T47D (cell line): ENCODE measurements around the gene LAD1.

ENCODE experiments used
- DNase-seq, 2 experiments: peaks; one replicate each; pipeline versions ENCODE4 v3.0.0 to v3.0.0-alpha.2; 2011 to 2012; ENCODE audit warnings: low read depth in 1 of 2, low spot score in 1 of 2
- JUND ChIP-seq: IDR thresholded peaks from 2 replicates; pipeline ENCODE4 v1.6.1; 2012; ENCODE audit warnings: low read depth
- in situ Hi-C: cut with HindIII; loops from 2 replicates; pipeline ENCODE4 v1.10.0; 2016; ENCODE audit warnings: low sequenced_read_pairs, low pct_unique_long_range_greater_than_20kb

Gene LAD1

DNA sequence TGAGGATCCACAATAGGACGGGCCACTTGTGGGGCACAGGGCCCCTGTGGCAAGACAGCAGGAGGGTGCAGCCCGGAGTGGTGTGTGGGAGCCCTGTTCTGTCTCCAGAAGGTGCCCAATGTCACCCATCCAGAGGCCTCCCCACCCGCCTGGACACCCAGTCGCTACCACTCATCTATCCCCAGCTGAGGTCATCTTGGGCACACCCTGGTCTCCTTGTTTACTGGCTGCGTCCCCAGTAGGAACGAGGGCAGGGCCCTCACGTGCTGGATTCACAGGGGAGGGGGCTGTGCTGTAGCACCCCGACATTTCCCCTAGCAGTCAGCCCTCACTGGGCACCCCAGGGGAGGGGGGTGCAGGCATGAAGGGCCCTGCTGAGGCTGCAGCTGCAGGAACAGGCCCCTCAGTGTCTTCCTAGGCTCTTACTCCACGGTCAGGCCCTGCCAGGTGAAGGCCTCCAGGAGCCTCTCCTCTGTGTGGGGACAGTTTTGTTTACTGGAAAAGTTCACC, 19.3 kb downstream of the LAD1 start:
- in situ Hi-C loops = no loop called here
- no peak for DNase-seq
- TF ChIP-seq JUND = no peak

DNA sequence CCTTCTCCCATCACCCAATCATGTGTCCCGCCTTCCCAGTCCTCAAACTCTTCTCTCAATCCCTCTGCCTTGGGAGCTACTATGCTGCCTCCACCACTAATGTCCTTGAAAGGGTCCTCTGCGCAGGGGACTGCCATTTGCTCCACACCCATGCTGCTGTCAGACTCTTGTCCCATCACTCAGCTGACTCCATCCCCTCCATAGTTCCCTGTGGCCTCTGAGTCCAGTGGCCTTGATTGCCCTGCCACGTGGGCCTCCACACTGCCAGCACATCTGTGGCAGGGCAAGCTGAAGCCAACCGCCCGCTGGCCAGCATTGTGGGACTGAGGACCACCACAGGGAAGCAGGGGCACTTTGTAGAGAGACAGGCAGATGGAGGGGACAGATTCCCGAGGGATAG, 20.3 kb downstream of the LAD1 start:
- in situ Hi-C loops = no loop called here
- no peak for DNase-seq
- TF ChIP-seq JUND = no peak

GRCh38 chr1:201377611-201378092, 21.5 kb downstream of the LAD1 start, which contains the start of gene TNNT2:
TNNT2 (minus strand) TSS chr1:201377680; CDS start chr1:201373254, 4,426 bp downstream.
- in situ Hi-C loops = no loop called here
- DNase-seq = no peak
- no peak for TF ChIP-seq JUND

DNA sequence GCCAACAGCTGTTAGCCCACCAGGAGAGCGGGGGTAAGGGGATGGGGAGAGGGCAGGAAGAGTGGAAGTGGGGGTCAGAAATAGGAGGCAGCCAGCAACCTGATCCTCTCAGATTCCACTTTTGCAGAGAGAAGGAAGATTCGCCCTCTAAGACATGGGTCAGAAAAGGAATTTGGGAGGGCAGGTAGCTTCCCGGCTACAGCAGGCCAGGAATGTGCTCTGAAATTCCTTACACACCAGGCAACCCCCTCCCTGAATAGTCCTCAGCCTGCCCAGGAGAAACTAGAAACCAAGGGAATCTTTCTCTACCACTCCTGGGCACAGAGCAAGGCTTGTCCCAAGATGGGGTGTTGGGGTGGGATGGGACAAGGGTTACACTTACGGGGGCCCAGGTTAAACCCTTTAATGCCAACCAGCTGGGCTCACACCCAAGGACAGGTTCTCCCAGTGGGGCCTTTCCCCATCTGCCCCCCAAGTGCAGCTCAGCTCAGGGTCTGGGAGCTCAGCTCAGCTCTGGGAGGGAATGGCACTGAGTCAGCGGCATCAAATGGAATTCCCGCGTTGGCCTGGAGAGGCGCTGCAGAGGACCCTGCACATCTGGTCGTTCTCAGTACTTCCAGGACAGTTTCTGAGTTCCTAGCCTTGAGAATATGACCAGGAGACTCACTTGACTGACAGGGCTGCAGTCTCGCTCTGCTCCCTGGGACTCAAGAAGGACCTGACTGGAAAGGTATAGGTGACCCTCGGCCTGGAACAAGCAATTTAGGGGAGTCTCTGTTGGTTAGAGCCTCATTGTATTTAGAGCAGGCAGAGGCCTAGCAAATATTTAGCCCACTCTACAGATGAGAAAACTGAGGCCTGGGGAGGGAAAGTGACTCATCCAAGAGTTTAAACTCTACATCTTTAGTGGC, 22.4 kb downstream of the LAD1 start:
- peak; percentile 63 to 73 for DNase-seq
- in situ Hi-C loops = no loop called here
- no peak for TF ChIP-seq JUND

GRCh38 chr1:201376107-201376463, 23.0 kb downstream of the LAD1 start:
- TF ChIP-seq JUND = no peak
- peak in 1 of 2 experiments; percentile 48 for DNase-seq
- in situ Hi-C loops = no loop called here

GRCh38 chr1:201375169-201375568, 24.0 kb downstream of the LAD1 start:
- TF ChIP-seq JUND = no peak
- no peak for DNase-seq
- in situ Hi-C loops = no loop called here

GRCh38 chr1:201374364-201374763, 24.8 kb downstream of the LAD1 start:
- DNase-seq = no peak
- in situ Hi-C loops = no loop called here
- TF ChIP-seq JUND = no peak

- TF ChIP-seq JUND = no peak
- in situ Hi-C loops = no loop called here
Measured at GRCh38 chr1:201371792-201372191, 27.3 kb downstream of the LAD1 start.

DNA sequence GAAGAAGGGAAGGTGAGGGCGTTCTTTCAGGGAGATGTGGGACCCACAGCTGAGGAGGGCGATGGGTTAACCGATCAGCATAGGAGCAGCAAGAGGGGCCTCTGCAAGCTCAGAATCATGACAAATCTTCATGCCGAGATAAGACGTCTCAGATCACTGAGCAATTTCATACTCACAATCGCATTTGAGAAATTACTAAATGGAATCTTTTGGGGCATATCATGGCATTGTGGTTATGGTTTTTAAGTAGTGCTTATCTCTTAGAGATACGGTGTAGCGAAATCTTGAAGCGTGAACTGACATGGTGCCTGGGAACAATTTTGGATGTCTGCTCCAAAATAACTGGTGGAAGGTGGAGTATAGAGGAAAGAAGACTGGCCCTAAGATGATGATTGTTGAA, 27.8 kb downstream of the LAD1 start:
- no peak for TF ChIP-seq JUND
- in situ Hi-C loops = no loop called here

More at GRCh38 chr1:201371792-201372191, 27.3 kb downstream of the LAD1 start:
- peak in 1 of 2 experiments; percentile 30 for DNase-seq

GRCh38 chr1:201370500-201370899, 28.6 kb downstream of the LAD1 start:
- in situ Hi-C loops = no loop called here
- DNase-seq = no peak
- no peak for TF ChIP-seq JUND

More for the DNA sequence above, 27.8 kb downstream of the LAD1 start:
- no peak for DNase-seq

GRCh38 chr1:201369209-201369608, 29.9 kb downstream of the LAD1 start:
- DNase-seq = no peak
- no peak for TF ChIP-seq JUND
- in situ Hi-C loops = no loop called here

DNA sequence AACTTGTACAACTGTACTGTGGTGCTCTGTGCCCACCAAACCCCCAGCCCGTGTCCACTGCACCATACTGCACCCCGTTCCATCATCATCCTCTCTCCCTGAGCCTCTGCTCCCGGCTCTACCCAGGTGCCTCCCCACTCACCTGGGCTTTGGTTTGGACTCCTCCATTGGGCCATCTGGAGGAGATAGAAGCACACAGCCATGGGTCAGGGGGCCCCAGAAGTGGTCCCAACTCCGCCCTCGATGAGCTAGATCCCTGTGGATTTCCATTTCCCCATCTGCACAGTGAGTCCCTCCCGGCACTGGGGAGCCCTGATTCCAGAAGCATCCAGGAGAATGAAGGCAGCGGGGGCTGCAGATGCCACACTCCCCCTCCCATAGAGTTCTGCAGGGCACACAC, 32.4 kb downstream of the LAD1 start:
- in situ Hi-C loops = no loop called here
- TF ChIP-seq JUND = no peak
- no peak for DNase-seq

DNA sequence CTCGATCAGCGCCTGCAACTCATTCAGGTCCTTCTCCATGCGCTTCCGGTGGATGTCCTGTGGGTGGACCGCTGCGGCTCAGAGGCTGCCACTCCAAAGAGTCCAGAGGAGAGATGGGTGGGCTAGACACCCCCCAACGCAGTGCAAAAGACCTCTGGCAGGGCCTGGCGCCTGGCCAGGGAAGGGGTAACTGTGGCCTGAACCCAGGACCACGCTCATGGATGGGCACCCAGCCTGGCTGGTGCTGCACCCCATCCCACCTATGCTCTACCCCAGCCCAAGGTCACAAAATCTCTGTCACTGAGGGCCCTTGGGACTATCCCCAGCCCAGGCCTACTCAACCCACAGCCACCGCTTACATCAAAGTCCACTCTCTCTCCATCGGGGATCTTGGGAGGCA, 33.9 kb downstream of the LAD1 start:
- in situ Hi-C loops = no loop called here
- no peak for DNase-seq
- TF ChIP-seq JUND = no peak
